GM21737 (cell line): ENCODE measurements around the gene SLC16A13.

Source experiments
- ATAC-seq: cut with Tn5 transposase; IDR thresholded peaks from one replicate; pipeline ENCODE4 v1.9.1; 2021; ENCODE audit warnings: mild to moderate bottlenecking, moderate library complexity; ENCODE audit not compliant: unreplicated experiment

SLC16A13 gene

DNA sequence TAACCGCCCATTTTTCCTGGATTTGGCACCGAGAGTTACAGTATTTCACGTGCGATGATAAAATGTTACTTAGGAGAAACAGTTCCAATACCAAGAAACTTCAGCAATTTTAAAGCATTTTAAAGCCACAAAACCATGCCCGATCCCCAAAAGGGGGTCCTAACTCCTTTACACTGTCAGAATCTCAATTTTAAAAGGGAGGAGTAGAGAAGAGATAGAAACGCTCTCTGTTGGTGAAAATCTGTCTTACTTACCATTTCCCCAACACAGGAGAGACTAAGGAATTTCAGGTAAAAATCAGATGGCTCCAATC is 23.9 kb upstream of the SLC16A13 start:
- no peak for ATAC-seq

DNA sequence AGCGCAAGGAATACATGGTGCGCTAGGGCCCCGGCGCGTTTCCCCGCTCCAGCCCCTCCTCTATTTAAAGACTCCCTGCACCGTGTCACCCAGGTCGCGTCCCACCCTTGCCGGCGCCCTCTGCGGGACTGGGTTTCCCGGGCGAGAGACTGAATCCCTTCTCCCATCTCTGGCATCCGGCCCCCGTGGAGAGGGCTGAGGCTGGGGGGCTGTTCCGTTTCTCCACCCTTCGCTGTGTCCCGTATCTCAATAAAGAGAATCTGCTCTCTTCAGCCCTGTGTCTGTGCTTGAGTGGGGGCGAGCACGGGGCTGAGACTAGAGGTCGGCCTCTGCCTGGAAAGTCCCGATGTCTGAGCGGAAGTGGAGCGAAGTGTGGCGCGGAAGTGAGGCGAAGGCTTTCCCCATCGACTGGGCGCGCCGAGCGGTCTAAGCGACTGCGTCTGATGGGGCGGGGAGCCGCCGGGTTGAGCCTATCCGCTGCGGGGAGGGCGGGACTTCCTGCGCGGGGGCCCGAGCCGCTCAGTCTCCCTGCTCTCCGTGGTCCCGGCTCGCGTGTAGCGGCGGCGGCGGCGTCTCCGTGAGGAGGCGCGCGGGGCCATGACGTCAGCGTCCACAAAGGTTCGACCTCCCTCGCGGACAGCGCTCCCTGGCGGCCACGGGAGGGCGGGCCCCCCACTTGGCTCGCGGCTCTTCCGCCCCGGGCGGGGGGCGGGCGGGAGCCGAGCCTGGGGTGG is 21.4 kb upstream of the SLC16A13 start:
- peak; percentile 76 for ATAC-seq

DNA sequence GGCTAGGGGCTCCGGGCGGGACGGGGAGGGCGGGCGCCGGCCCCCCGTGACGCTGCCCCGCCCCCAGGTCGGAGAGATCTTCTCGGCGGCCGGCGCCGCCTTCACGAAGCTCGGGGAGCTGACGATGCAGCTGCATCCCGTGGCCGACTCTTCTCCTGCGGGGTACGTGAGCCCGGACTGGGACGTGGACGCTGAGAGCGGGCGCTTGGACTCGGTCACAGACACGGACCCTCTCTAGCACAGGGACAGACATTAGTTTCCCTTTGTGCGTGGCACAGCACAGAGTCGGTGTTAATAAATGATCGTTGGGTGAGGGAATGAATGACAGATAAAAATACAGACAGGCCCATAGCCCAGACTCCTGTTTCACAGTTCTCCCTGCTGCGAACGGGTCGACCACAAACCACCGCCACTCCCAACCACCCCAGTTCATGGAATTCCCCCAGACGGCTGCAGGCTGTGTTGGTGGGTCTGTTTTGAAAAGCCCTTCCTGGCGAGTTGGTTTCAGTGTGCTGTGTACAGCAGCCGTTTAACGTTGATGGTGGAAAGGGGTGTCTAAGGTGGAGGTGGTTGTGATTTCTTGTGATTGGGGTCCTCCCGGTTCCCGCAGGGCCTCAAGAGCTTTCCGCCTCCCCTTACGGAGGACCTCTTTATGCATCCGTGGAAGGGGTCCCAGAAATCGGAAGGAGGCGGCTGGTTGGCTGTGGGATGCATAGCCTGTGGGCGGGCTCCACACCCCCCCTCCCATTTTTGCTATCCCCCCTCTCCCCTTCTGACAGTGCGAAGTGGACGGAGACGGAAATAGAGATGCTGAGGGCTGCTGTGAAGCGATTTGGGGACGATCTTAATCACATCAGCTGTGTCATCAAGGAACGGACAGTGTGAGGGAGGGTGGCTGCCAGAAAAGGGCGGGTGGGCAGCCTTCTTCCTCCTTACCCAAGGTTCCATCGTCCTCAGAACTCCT is 20.5 kb upstream of the SLC16A13 start:
- ATAC-seq, result peak; percentile 14

DNA sequence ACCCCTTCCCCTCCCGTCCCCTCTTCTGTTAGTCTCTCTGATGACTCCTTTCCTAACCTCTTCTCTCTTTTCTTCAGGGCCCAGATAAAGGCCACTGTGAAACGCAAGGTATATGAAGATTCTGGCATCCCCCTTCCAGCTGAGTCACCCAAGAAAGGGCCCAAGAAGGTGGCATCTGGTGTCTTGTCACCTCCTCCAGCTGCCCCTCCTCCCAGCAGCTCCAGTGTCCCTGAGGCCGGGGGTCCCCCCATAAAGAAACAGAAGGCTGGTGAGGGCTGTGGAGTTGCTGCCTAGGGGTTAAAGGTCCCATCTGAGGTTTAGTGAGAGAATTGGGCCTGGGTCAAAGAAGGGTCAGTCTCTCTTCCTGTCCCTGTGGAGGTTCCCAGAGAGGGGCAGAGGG is 19.4 kb upstream of the SLC16A13 start:
- ATAC-seq, result no peak

- no peak for ATAC-seq
Measured at GRCh38 chr17:7016886-7017826, 18.7 kb upstream of the SLC16A13 start.

GRCh38 chr17:7017827-7018200 is 18.0 kb upstream of the SLC16A13 start:
- no peak for ATAC-seq

GRCh38 chr17:7018331-7018964 is 17.4 kb upstream of the SLC16A13 start:
- ATAC-seq, result no peak

GRCh38 chr17:7019367-7019766 is 16.4 kb upstream of the SLC16A13 start:
- ATAC-seq, result no peak

GRCh38 chr17:7019839-7020519 is 15.8 kb upstream of the SLC16A13 start:
- ATAC-seq, result no peak

DNA sequence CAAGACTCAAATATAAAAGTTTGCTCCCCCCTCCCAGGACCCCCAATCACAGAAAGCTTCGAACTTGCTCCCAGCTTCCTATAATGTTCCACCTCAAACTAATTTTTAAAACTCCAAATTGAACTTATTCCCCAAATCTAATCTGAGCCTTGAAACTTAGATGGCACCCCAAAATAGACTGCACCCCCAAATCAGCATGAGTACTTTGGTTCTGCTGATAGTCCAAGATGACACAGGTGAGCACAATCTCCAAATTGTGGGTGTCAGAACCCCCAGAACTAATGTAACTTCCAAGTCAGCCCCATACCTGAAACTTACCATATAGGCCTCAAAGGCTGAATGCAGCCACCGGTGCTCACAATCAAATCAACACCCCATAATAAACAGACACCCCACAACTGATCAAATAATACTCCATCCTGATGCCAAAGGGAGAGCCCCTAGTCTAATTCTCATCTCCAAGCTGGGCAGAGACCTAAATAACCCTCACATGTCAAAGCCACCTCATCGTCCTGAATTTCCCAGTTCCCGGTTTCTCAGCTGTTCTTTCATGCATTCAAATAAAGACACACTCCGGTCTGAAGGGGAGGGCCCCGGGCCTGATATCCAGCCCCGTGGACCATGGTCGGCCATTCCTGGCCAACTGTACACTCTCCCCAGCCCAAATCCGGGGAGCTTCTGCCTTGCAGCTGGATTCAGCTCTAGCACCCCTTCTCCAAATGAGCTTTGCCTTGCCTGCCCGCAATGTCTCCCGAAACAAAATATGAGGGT is 14.7 kb upstream of the SLC16A13 start:
- no peak for ATAC-seq

DNA sequence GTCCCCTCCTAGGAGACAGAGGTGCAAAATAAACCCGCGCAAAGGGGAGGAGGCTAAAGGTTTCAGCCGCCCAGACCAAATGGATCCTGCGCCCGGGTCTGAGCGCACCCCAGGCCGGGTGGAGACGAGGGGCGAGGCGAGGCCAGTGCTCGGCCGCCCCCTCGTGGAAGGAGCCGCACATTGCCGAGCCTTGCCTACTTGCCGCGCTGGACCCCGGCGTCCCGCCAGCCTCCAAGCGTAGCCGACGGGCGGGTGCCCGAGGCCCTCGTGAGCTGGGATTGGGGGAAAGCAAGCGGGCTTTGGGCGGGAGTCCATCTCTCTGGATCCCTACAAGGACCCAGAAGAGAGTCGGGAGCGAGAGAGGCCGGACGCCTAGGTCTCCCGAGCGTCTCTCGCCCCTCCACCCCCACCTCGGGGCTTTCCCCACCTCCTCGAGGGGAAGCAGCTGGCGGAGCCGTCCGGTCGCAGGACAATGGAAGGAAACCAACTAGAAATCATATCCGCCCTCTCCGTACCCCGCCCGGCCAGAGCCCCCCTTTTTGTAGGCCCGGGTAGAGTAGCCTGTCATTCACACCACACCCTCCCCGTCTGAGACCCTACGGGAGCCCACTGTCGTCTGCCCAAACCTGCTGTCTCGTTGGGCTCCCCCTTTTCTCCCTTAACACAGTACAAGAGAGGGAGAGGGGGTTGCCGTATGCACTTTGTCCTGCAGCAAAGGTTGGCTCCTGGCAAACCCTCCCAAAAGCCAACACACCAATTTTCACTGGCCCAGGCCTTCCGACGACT is 13.6 kb upstream of the SLC16A13 start:
- ATAC-seq, result peak; percentile 47

DNA sequence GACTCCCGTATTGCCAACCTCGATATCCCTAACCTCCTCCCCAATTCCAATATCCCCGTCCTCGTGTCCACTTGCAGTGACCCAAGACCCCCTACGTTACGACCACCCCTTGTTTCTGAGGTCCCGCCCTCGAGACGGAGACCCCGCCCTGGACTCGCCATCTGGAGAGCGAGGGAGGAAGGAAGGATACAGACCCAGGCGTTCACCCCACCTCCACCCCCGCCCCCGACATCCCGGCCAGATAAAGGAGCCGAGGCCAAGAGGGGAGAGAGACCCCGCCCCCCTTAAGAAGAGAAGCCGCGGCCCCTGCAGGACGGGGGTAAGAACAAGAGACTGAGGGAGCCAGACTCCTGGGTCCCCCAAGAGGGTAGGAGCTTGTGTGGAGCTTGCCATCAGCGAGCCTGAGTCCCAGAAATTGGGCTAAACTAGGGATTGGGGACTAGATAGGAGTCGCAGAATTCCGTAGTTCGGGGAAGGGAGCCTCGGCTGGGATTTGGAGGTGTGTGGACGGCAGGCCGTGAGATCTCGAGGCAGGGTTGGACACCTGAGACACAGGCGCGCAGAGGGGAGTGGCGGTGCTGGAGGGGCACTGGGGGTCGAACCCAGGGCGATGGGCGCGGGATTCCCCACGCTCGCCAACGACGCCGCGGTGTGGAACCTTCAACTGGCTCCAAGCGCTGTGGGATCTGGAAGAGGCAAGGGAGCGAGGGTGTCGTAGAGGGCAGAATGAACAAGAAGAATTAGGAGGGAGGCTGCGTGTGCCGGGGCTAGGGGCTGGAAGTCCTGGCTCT is 12.8 kb upstream of the SLC16A13 start, which contains the start of gene BCL6B:
Gene BCL6B (plus strand): TSS at position 270 of the 791 bp plus-strand sequence. CDS start 622 bp downstream, outside the sequence.
- no peak for ATAC-seq

- ATAC-seq, result no peak
Measured at GRCh38 chr17:7023576-7024401, 12.0 kb upstream of the SLC16A13 start.

DNA sequence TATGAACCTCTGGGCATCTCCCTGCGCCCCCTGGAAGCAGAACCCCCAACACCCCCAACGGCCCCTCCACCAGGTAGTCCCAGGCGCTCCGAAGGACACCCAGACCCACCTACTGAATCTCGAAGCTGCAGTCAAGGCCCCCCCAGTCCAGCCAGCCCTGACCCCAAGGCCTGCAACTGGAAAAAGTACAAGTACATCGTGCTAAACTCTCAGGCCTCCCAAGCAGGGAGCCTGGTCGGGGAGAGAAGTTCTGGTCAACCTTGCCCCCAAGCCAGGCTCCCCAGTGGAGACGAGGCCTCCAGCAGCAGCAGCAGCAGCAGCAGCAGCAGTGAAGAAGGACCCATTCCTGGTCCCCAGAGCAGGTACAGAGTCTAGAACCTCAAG is 11.4 kb upstream of the SLC16A13 start:
- no peak for ATAC-seq

GRCh38 chr17:7025245-7025644 is 10.6 kb upstream of the SLC16A13 start:
- ATAC-seq, result no peak

DNA sequence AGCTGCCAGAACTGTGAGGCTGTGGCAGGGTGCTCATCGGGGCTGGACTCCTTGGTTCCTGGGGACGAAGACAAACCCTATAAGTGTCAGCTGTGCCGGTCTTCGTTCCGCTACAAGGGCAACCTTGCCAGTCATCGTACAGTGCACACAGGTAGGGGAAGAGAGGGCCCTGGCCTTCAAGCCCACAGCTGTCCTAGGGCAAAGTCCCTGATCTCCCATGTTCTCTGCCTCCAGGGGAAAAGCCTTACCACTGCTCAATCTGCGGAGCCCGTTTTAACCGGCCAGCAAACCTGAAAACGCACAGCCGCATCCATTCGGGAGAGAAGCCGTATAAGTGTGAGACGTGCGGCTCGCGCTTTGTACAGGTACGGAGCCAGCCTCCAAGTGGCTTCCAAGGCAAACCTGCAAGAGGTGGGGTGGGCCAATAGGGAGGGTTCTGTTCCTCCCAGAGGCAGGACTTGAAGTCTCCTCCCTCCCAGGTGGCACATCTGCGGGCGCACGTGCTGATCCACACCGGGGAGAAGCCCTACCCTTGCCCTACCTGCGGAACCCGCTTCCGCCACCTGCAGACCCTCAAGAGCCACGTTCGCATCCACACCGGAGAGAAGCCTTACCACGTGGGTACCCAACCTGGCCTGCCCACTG is 9.2 kb upstream of the SLC16A13 start:
- no peak for ATAC-seq
